HepG2 (cell line): ENCODE results near the gene RRBP1. TPM values are rescaled to one million over a fixed set of nuclear protein-coding genes. Genes with fewer than 3 reads are reported as not detected.
A peak's percentile ranks its signal among the peaks of the same experiment; 100 is the strongest.

Source experiments
- CBX5 ChIP-seq: sonication (generic); formaldehyde crosslinking; IDR thresholded peaks from 2 replicates; pipeline ENCODE4 v1.4.0; 2020; ENCODE audit warnings: missing genetic modification reagents, borderline replicate concordance
- CCDC6 ChIP-seq: sonication (generic); formaldehyde crosslinking; IDR thresholded peaks from 2 replicates; pipeline ENCODE4 v1.8.1; 2022; ENCODE audit warnings: mild to moderate bottlenecking, missing genetic modification reagents, moderate library complexity
- EEA1 ChIP-seq: sonication (generic); formaldehyde crosslinking; IDR thresholded peaks from 2 replicates; pipeline ENCODE4 v1.5.1; 2020; ENCODE audit warnings: mild to moderate bottlenecking, missing genetic modification reagents, borderline replicate concordance
- HNRNPH1 ChIP-seq: fragments of 200-400 bp; formaldehyde crosslinking; optimal IDR thresholded peaks from 2 replicates; pipeline ENCODE3; 2017; ENCODE audit warnings: mild to moderate bottlenecking, low read depth, low read length
- KAT7 ChIP-seq: IDR thresholded peaks from 2 replicates; pipeline ENCODE4 v1.6.1; 2018; ENCODE audit warnings: borderline replicate concordance, missing compliant biosample characterization
- MED1 ChIP-seq: sonication (generic); formaldehyde crosslinking; IDR thresholded peaks from 2 replicates; pipeline ENCODE4 v1.4.0; 2020; ENCODE audit warnings: missing genetic modification reagents
- PTBP1 ChIP-seq: fragments of 200-400 bp; formaldehyde crosslinking; IDR thresholded peaks from 2 replicates; pipeline ENCODE4 v1.6.1; 2018; ENCODE audit warnings: low read length, low read depth; ENCODE audit not compliant: poor library complexity, severe bottlenecking
- SMARCE1 ChIP-seq: fragments of 450-650 bp; IDR thresholded peaks from 2 replicates; pipeline ENCODE4 v1.6.1; 2017; ENCODE audit warnings: borderline replicate concordance
- SRSF1 ChIP-seq: fragments of 200-400 bp; formaldehyde crosslinking; optimal IDR thresholded peaks from 2 replicates; pipeline ENCODE3; 2017; ENCODE audit warnings: mild to moderate bottlenecking, low read depth, low read length, moderate library complexity
- TAF15 ChIP-seq: fragments of 200-400 bp; formaldehyde crosslinking; IDR thresholded peaks from one replicate; pipeline ENCODE4 v1.6.1; 2018; ENCODE audit warnings: mild to moderate bottlenecking, low read depth, low read length; ENCODE audit not compliant: poor library complexity, severe bottlenecking
- ZNF17 ChIP-seq: sonication (generic); formaldehyde crosslinking; IDR thresholded peaks from 2 replicates; pipeline ENCODE4 v1.5.0; 2020; ENCODE audit warnings: mild to moderate bottlenecking, missing genetic modification reagents
- ZNF205 ChIP-seq: IDR thresholded peaks from 2 replicates; pipeline ENCODE4 v1.6.1; 2018; ENCODE audit warnings: missing biosample characterization, missing genetic modification reagents
- ZNF253 ChIP-seq: sonication (generic); formaldehyde crosslinking; IDR thresholded peaks from 2 replicates; pipeline ENCODE4 v1.8.0; 2022; ENCODE audit warnings: mild to moderate bottlenecking, missing genetic modification reagents, borderline replicate concordance
- ZNF292 ChIP-seq: sonication (generic); formaldehyde crosslinking; IDR thresholded peaks from 2 replicates; pipeline ENCODE4 v1.8.1; 2022; ENCODE audit warnings: mild to moderate bottlenecking, low read depth, missing genetic modification reagents, borderline replicate concordance
- ZNF441 ChIP-seq: sonication (generic); formaldehyde crosslinking; IDR thresholded peaks from 2 replicates; pipeline ENCODE4 v1.7.0; 2021; ENCODE audit warnings: missing genetic modification reagents, borderline replicate concordance
- polyA plus RNA-seq, 8 experiments: library from polyadenylated mRNA; depleted of rRNA in 3 of 8; stranded (reverse) in 7 of 8; unstranded in 1 of 8; fragments of >200 nt; fragmentation: Illumina TruSeq in 4 of 8; extraction: Trizol in 4 of 8; gene quantifications; 2 replicates each; pipeline versions ENCODE4 v1.2.1 to v1.2.3, GENCODE V29; 2011 to 2016; ENCODE audit warnings: low read depth in 4 of 8, missing spikeins in 1 of 8, mixed read lengths in 1 of 8; ENCODE audit not compliant: insufficient read depth in 1 of 8
- total RNA-seq, 5 experiments: library from RNA; depleted of rRNA; stranded (reverse); fragments of >200 nt; fragmentation: Illumina TruSeq; extraction: Trizol; gene quantifications; 2 replicates each; pipeline ENCODE4 v1.2.3, GENCODE V29; 2016; ENCODE audit warnings: low read depth in 1 of 5
- TF ChIP-seq, protein P1 (sequence below): sonication (generic); formaldehyde crosslinking; IDR thresholded peaks from 2 replicates; pipeline ENCODE4 v1.4.0; 2020; ENCODE audit warnings: low read depth, mild to moderate bottlenecking, missing genetic modification reagents
- TF ChIP-seq, protein P2 (sequence below): sonication (generic); formaldehyde crosslinking; IDR thresholded peaks from 2 replicates; pipeline ENCODE4 v1.9.0; 2021; ENCODE audit warnings: missing genetic modification reagents, borderline replicate concordance
- TF ChIP-seq, protein P3 (sequence below): conservative IDR thresholded peaks from 2 replicates; pipeline ENCODE4 v1.6.1; 2018; ENCODE audit warnings: missing genetic modification reagents
- TF ChIP-seq, protein P4 (sequence below), 2 experiments: sonication (generic) in 1 of 2; formaldehyde crosslinking in 1 of 2; IDR thresholded peaks; 2 replicates each; pipeline versions ENCODE4 v1.4.0 to v1.6.1; 2018 to 2020; ENCODE audit warnings: missing genetic modification reagents in 2 of 2, borderline replicate concordance in 1 of 2, low read depth in 1 of 2, mild to moderate bottlenecking in 1 of 2, missing biosample characterization in 1 of 2
- TF ChIP-seq, protein P5 (sequence below): sonication (generic); formaldehyde crosslinking; IDR thresholded peaks from 2 replicates; pipeline ENCODE4 v1.5.0; 2020; ENCODE audit warnings: mild to moderate bottlenecking, missing genetic modification reagents
- TF ChIP-seq, protein P6 (sequence below): sonication (generic); formaldehyde crosslinking; IDR thresholded peaks from 2 replicates; pipeline ENCODE4 v1.4.0; 2020; ENCODE audit warnings: low read depth, mild to moderate bottlenecking, missing genetic modification reagents

The RRBP1 gene
- total and polyA plus RNA-seq, 2 of the 13 experiments (the other 11 are each of a cell fraction or from before 2014, with no cell fraction given) = 150 to 222 TPM

DNA sequence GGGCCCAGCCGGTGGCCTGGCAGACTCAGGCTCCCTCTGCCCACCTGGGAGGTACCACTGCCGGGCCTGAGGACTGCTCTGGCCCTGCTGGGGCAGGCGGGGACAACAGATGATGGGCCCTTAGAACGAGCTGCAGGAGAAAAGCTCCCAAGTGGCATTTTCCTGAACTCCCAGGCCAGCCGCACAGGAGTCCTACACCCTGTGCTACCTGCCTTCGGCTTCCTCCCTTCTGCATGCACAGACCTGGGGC is 70.8 kb downstream of the RRBP1 start (continued):
- TF ChIP-seq, protein P1, sequence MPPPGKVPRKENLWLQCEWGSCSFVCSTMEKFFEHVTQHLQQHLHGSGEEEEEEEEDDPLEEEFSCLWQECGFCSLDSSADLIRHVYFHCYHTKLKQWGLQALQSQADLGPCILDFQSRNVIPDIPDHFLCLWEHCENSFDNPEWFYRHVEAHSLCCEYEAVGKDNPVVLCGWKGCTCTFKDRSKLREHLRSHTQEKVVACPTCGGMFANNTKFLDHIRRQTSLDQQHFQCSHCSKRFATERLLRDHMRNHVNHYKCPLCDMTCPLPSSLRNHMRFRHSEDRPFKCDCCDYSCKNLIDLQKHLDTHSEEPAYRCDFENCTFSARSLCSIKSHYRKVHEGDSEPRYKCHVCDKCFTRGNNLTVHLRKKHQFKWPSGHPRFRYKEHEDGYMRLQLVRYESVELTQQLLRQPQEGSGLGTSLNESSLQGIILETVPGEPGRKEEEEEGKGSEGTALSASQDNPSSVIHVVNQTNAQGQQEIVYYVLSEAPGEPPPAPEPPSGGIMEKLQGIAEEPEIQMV (CRISPR knock-in tag) = no peak
- no peak for TF ChIP-seq ZNF17 (CRISPR knock-in tag)
- TF ChIP-seq EEA1 (CRISPR knock-in tag) = no peak
- no peak for TF ChIP-seq ZNF292 (CRISPR knock-in tag)
- TF ChIP-seq KAT7 (CRISPR knock-in tag) = no peak
- TF ChIP-seq, protein P2, sequence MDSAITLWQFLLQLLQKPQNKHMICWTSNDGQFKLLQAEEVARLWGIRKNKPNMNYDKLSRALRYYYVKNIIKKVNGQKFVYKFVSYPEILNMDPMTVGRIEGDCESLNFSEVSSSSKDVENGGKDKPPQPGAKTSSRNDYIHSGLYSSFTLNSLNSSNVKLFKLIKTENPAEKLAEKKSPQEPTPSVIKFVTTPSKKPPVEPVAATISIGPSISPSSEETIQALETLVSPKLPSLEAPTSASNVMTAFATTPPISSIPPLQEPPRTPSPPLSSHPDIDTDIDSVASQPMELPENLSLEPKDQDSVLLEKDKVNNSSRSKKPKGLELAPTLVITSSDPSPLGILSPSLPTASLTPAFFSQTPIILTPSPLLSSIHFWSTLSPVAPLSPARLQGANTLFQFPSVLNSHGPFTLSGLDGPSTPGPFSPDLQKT (CRISPR knock-in tag) = no peak
- TF ChIP-seq ZNF205 (CRISPR knock-in tag) = no peak
- TF ChIP-seq SMARCE1 = no peak
- TF ChIP-seq CBX5 (CRISPR knock-in tag) = no peak
- peak; percentile 80 for TF ChIP-seq SRSF1
- TF ChIP-seq CCDC6 (CRISPR knock-in tag) = 0 out of 2 replicates have a peak, but pooled peaks have one; percentile 64
- no peak for TF ChIP-seq ZNF441 (CRISPR knock-in tag)
- TF ChIP-seq, protein P3, sequence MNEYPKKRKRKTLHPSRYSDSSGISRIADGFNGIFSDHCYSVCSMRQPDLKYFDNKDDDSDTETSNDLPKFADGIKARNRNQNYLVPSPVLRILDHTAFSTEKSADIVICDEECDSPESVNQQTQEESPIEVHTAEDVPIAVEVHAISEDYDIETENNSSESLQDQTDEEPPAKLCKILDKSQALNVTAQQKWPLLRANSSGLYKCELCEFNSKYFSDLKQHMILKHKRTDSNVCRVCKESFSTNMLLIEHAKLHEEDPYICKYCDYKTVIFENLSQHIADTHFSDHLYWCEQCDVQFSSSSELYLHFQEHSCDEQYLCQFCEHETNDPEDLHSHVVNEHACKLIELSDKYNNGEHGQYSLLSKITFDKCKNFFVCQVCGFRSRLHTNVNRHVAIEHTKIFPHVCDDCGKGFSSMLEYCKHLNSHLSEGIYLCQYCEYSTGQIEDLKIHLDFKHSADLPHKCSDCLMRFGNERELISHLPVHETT (CRISPR knock-in tag) = no peak
- TF ChIP-seq, protein P4, sequence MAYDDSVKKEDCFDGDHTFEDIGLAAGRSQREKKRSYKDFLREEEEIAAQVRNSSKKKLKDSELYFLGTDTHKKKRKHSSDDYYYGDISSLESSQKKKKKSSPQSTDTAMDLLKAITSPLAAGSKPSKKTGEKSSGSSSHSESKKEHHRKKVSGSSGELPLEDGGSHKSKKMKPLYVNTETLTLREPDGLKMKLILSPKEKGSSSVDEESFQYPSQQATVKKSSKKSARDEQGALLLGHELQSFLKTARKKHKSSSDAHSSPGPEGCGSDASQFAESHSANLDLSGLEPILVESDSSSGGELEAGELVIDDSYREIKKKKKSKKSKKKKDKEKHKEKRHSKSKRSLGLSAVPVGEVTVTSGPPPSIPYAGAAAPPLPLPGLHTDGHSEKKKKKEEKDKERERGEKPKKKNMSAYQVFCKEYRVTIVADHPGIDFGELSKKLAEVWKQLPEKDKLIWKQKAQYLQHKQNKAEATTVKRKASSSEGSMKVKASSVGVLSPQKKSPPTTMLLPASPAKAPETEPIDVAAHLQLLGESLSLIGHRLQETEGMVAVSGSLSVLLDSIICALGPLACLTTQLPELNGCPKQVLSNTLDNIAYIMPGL (CRISPR knock-in tag; IDR thresholded peaks at IDR 0.05; ENCODE audit: borderline replicate concordance in 1 of 2, low read depth in 1 of 2) = no peak; a peak in 1 of 4 replicates
- no peak for TF ChIP-seq TAF15
- 0 out of 2 replicates have a peak, but pooled peaks have one; percentile 42 for TF ChIP-seq ZNF253 (CRISPR knock-in tag)
- TF ChIP-seq HNRNPH1 = peak; percentile 40
- no peak for TF ChIP-seq MED1
- TF ChIP-seq, protein P5, sequence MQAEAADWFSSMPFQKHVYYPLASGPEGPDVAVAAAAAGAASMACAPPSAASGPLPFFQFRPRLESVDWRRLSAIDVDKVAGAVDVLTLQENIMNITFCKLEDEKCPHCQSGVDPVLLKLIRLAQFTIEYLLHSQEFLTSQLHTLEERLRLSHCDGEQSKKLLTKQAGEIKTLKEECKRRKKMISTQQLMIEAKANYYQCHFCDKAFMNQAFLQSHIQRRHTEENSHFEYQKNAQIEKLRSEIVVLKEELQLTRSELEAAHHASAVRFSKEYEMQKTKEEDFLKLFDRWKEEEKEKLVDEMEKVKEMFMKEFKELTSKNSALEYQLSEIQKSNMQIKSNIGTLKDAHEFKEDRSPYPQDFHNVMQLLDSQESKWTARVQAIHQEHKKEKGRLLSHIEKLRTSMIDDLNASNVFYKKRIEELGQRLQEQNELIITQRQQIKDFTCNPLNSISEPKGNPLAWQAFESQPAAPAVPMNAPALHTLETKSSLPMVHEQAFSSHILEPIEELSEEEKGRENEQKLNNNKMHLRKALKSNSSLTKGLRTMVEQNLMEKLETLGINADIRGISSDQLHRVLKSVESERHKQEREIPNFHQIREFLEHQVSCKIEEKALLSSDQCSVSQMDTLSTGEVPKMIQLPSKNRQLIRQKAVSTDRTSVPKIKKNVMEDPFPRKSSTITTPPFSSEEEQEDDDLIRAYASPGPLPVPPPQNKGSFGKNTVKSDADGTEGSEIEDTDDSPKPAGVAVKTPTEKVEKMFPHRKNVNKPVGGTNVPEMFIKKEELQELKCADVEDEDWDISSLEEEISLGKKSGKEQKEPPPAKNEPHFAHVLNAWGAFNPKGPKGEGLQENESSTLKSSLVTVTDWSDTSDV (CRISPR knock-in tag) = 0 out of 2 replicates have a peak, but pooled peaks have one; percentile 34
- TF ChIP-seq, protein P6, sequence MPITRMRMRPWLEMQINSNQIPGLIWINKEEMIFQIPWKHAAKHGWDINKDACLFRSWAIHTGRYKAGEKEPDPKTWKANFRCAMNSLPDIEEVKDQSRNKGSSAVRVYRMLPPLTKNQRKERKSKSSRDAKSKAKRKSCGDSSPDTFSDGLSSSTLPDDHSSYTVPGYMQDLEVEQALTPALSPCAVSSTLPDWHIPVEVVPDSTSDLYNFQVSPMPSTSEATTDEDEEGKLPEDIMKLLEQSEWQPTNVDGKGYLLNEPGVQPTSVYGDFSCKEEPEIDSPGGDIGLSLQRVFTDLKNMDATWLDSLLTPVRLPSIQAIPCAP (CRISPR knock-in tag) = no peak
- no peak for TF ChIP-seq PTBP1
